Fibroblast of lung (primary cell): Measurements from ENCODE around the gene THSD7B.

Source experiments
- EZH2 ChIP-seq: IDR thresholded peaks from 2 replicates; pipeline ENCODE4 v1.5.1; 2012; ENCODE audit warnings: low read length, control low read depth, mild to moderate bottlenecking; ENCODE audit errors: missing control alignments
- TF ChIP-seq, protein P1 (sequence below), 2 donors: IDR thresholded peaks in 1 of 2; conservative IDR thresholded peaks in 1 of 2; 1 replicate in 1 of 2; 2 replicates in 1 of 2; pipeline ENCODE4 v1.5.1; 2011 to 2012; ENCODE audit warnings: low read length in 2 of 2, control low read depth in 1 of 2, inconsistent platforms in 1 of 2, low read depth in 1 of 2, mild to moderate bottlenecking in 1 of 2

- TF ChIP-seq, protein P1, sequence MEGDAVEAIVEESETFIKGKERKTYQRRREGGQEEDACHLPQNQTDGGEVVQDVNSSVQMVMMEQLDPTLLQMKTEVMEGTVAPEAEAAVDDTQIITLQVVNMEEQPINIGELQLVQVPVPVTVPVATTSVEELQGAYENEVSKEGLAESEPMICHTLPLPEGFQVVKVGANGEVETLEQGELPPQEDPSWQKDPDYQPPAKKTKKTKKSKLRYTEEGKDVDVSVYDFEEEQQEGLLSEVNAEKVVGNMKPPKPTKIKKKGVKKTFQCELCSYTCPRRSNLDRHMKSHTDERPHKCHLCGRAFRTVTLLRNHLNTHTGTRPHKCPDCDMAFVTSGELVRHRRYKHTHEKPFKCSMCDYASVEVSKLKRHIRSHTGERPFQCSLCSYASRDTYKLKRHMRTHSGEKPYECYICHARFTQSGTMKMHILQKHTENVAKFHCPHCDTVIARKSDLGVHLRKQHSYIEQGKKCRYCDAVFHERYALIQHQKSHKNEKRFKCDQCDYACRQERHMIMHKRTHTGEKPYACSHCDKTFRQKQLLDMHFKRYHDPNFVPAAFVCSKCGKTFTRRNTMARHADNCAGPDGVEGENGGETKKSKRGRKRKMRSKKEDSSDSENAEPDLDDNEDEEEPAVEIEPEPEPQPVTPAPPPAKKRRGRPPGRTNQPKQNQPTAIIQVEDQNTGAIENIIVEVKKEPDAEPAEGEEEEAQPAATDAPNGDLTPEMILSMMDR (conservative IDR thresholded peaks at IDR 0.05 in 1 of 2, IDR thresholded peaks at IDR 0.05 in 1 of 2; ENCODE audit: low read depth in 1 of 2, low read length in 2 of 2) = no peak
- TF ChIP-seq EZH2 = no peak
Measured at GRCh38 chr2:137210039-137210438, 444.7 kb downstream of the THSD7B start.
